RWPE1 (cell line): Measurements from ENCODE around the gene FANK1.

Experiments used
- CTCF ChIA-PET: fragments of 350-600 bp; sonication (Branson Sonifier 250); formaldehyde crosslinking; extraction: SDS; loops from one replicate; lab custom pipeline; 2021; lab: Yijun Ruan, JAX
- POLR2A ChIA-PET: fragments of 400-600 bp; formaldehyde crosslinking; extraction: SDS; loops from one replicate; lab custom pipeline; 2020; ENCODE audit warnings: antibody characterized with exemption; ENCODE audit not compliant: low non-redundant PET; lab: Yijun Ruan, JAX
- DNase-seq: peaks from one replicate; pipeline ENCODE4 v3.0.0; 2012; ENCODE audit warnings: low spot score
- H3K27ac ChIP-seq: fragments of 450-650 bp; 2 replicates; pipeline ENCODE4 v1.5.1; 2017
- CTCF ChIP-seq: fragments of 450-650 bp; conservative IDR thresholded peaks from 2 replicates; pipeline ENCODE4 v1.5.1; 2017; ENCODE audit warnings: low read depth, mild to moderate bottlenecking

The FANK1 gene

DNA sequence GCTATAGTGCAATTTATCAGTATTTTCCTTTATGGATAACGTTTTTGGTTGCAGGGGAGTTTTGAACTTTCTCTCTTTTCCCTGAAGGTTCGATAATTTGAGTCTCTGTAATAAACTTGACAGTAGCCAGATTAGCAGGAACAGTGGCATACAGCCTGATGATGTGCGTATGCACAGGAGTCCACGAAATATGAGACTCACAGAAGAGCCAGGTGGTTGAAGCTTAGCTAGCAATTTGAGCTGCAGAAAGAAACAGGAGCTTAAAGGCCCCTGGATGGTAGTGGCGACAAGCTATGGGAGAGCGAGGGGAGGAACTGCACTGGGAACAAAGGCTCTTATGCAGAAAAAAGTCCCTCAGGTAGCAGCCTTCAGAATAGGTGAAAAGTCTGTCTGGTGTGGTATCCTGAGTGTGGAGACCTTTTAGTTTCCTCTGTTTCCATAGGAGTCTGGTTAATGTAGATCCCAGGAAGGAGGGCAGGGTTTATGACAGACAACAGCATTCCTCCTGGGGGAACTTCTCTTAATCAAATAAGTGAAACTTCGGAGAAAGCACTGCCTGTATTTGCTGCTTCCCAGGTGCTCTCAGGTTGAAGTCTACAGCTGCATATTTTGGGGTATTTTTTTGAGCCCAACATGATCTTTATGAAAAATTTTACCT lies 32.7 kb downstream of the FANK1 start:
- TF ChIP-seq CTCF = no peak
- CTCF ChIA-PET = no interaction called here
- no peak overlapping the region for H3K27ac ChIP-seq
- POLR2A ChIA-PET = no interaction called here
- no peak for DNase-seq

- POLR2A ChIA-PET = no interaction called here
- TF ChIP-seq CTCF = no peak
- CTCF ChIA-PET = no interaction called here
- DNase-seq = no peak
- no peak overlapping the region for H3K27ac ChIP-seq
These were observed 33.3 kb downstream of the FANK1 start for GRCh38 chr10:125929618-125930017.

DNA sequence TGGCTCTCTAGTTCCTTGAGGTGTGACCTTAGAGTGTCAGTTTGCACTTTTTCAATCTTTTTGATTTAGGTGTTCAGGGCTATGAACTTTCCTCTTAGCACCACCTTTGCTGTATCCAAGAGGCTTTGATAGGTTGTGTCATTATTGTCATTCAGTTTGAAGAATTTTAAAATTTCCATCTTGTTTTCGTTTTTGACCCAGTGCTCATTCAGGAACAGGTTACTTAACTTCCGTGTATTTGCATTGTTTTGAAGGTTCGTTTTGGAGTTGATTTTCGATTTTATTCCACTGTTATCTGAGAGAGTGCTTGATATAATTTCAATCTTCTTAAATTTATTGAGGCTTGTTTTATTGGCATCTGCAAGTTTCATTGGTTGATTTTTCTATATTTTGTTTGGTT lies 37.3 kb downstream of the FANK1 start:
- POLR2A ChIA-PET = no interaction called here
- CTCF ChIA-PET = interaction anchor here (0.5 to 2.7 kb wide), 12 partner anchors 46 to 1804 kb away, joined by 3 to 13 read pairs (median 3); no protein-coding TSS in a partner anchor
- no peak overlapping the region for H3K27ac ChIP-seq
- TF ChIP-seq CTCF = no peak
- no peak for DNase-seq

- ChIA-PET POLR2A (no interaction called here), CTCF (interaction anchor here (0.7 to 2.7 kb wide), 2 partner anchors 101 to 813 kb away, joined by 3 to 13 read pairs; no protein-coding TSS in a partner anchor)
- no peak for TF ChIP-seq CTCF
- DNase-seq = no peak
- no peak overlapping the region for H3K27ac ChIP-seq
These were observed 40.0 kb downstream of the FANK1 start for GRCh38 chr10:125936331-125936730.

GRCh38 chr10:125940515-125940914 lies 44.2 kb downstream of the FANK1 start:
- TF ChIP-seq CTCF = no peak
- CTCF ChIA-PET = no interaction called here
- no peak for DNase-seq
- POLR2A ChIA-PET = no interaction called here
- no peak overlapping the region for H3K27ac ChIP-seq

GRCh38 chr10:125951290-125951689 lies 54.9 kb downstream of the FANK1 start:
- H3K27ac ChIP-seq = no peak overlapping the region
- ChIA-PET POLR2A (no interaction called here), CTCF (no interaction called here)
- DNase-seq = no peak
- TF ChIP-seq CTCF = no peak
